ENCODE measurements around the gene TLCD3A. TPM values are rescaled to one million over a fixed set of nuclear protein-coding genes. Genes with fewer than 3 reads are reported as not detected.

Gene TLCD3A
- polyA plus RNA-seq, 1 of the 3 experiments (the other 2 are of a cell fraction) = 31.7 TPM

- Histone ChIP-seq H4K20me1 (ENCODE audit: insufficient read depth) (0 out of 2 replicates have a peak, but pooled peaks cover 3% of the 10 kb centered on the region), H3F3A (replicated peaks; ENCODE audit: insufficient read depth) (peaks cover 8% of the 10 kb centered on the region), H3K36me3 (replicated peaks in 1 of 2; ENCODE audit: control insufficient read depth in 1 of 2, insufficient read depth in 2 of 2, low read length in 1 of 2) (peaks cover 3 to 17% of the 10 kb centered on the region in 2 experiments), H3K27me3 (ENCODE audit: insufficient read depth) (no peaks in the 10 kb centered on the region), H3K4me2 (peak overlapping the region; percentile 84), H3K9me3 (no peaks in the 10 kb centered on the region), H3K27ac (ENCODE audit: low read depth in 2 of 2, low read length in 1 of 2) (peak overlapping the region; percentile 41 to 77; a peak in 3 of 4 replicates), H2AFZ (ENCODE audit: low read depth) (peak overlapping the region; percentile 83; the same call in 1 of the 2 replicates), H3K79me2 (ENCODE audit: insufficient read depth) (peaks cover 48% of the 10 kb centered on the region), H3K9me2 (no peaks in the 10 kb centered on the region), H3K4me1 (ENCODE audit: control insufficient read depth in 1 of 2, insufficient read depth in 2 of 2, low read depth in 1 of 2, low read length in 1 of 2) (peaks cover 0 to 8% of the 10 kb centered on the region in 2 experiments; a peak in 1 of 4 replicates), H3K4me3 (ENCODE audit: low read depth in 2 of 2, low read length in 1 of 2) (peak overlapping the region; percentile 68 to 85), H3K9ac (peak overlapping the region; percentile 63)
- CTCF ChIA-PET = no interaction called here
- TF ChIP-seq CTCF (IDR thresholded peaks at IDR 0.05) (no peak), MAX (IDR thresholded peaks at IDR 0.05; ENCODE audit: low read depth) (peak; percentile 74), MXI1 (IDR thresholded peaks at IDR 0.05; ENCODE audit: low read depth, low read length) (0 out of 2 replicates have a peak, but pooled peaks have one; percentile 20), FOXJ3 (CRISPR knock-in tag; IDR thresholded peaks at IDR 0.05) (no peak), NFIC (IDR thresholded peaks at IDR 0.05; ENCODE audit: borderline replicate concordance) (no peak), FOSL2 (IDR thresholded peaks at IDR 0.05; ENCODE audit: borderline replicate concordance, low read depth) (no peak), TCF12 (IDR thresholded peaks at IDR 0.05) (no peak), TAF1 (IDR thresholded peaks at IDR 0.05; ENCODE audit: borderline replicate concordance, low read depth, low read length) (0 out of 2 replicates have a peak, but pooled peaks have one; percentile 4)
- 16% methylated on average over 22 of the region's 57 CpGs for WGBS (ENCODE audit: low lambda C conversion rate)
- POLR2A ChIA-PET = interaction anchor here (0.9 to 1.0 kb wide), 3 partner anchors 9 to 263 kb away, joined by 3 to 5 read pairs (median 3); partner anchors contain the start of genes GEMIN4 and TIMM22
- DNase-seq = peak; percentile 82
These were observed 715 bp downstream of the TLCD3A start for GRCh38 chr17:732902-733720.

GRCh38 chr17:733743-734142 lies 1.3 kb downstream of the TLCD3A start:
- peak overlapping the region; percentile 63 for H3K9ac ChIP-seq
- no peak for DNase-seq
- H3K27me3 ChIP-seq (ENCODE audit: insufficient read depth) = no peaks in the 10 kb centered on the region
- H3K9me3 ChIP-seq = no peaks in the 10 kb centered on the region
- H3K4me2 ChIP-seq = peak overlapping the region; percentile 84
- H3K9me2 ChIP-seq = no peaks in the 10 kb centered on the region
- H2AFZ ChIP-seq (ENCODE audit: low read depth) = no peak overlapping the region
- no peak overlapping the region for H3K27ac ChIP-seq (ENCODE audit: low read depth in 2 of 2, low read length in 1 of 2)
- H3K4me3 ChIP-seq (ENCODE audit: low read depth in 2 of 2, low read length in 1 of 2) = peak overlapping the region; percentile 68 to 85
- WGBS (ENCODE audit: low lambda C conversion rate) = 75% methylated on average over 10 of the region's 10 CpGs
- peaks cover 48% of the 10 kb centered on the region for H3K79me2 ChIP-seq (ENCODE audit: insufficient read depth)
- CTCF ChIA-PET = no interaction called here
- POLR2A ChIA-PET = interaction anchor here (0.9 to 1.0 kb wide), 2 partner anchors 18 to 263 kb away, joined by 3 to 5 read pairs; partner anchors contain the start of genes GEMIN4 and TIMM22
- H3F3A ChIP-seq (replicated peaks; ENCODE audit: insufficient read depth) = peaks cover 8% of the 10 kb centered on the region
- peaks cover 0 to 8% of the 10 kb centered on the region in 2 experiments; a peak in 1 of 4 replicates for H3K4me1 ChIP-seq (ENCODE audit: control insufficient read depth in 1 of 2, insufficient read depth in 2 of 2, low read depth in 1 of 2, low read length in 1 of 2)
- H3K36me3 ChIP-seq (replicated peaks in 1 of 2; ENCODE audit: control insufficient read depth in 1 of 2, insufficient read depth in 2 of 2, low read length in 1 of 2) = peaks cover 3 to 17% of the 10 kb centered on the region in 2 experiments
- H4K20me1 ChIP-seq (ENCODE audit: insufficient read depth) = 0 out of 2 replicates have a peak, but pooled peaks cover 3% of the 10 kb centered on the region
- TF ChIP-seq CTCF (IDR thresholded peaks at IDR 0.05) (no peak), RCOR1 (IDR thresholded peaks at IDR 0.05; ENCODE audit: low read length) (no peak), MXI1 (IDR thresholded peaks at IDR 0.05; ENCODE audit: low read depth, low read length) (no peak), EZH2phosphoT487 (IDR thresholded peaks at IDR 0.05; ENCODE audit: borderline replicate concordance, low read depth) (no peak), USF2 (IDR thresholded peaks at IDR 0.05; ENCODE audit: borderline replicate concordance, low read depth, low read length) (no peak), SIN3A (IDR thresholded peaks at IDR 0.05; ENCODE audit: borderline replicate concordance, low read depth, low read length) (no peak), NRF1 (IDR thresholded peaks at IDR 0.05; ENCODE audit: low read depth, low read length) (no peak), USF1 (IDR thresholded peaks at IDR 0.05; ENCODE audit: borderline replicate concordance, low read depth) (no peak), NFIC (IDR thresholded peaks at IDR 0.05; ENCODE audit: borderline replicate concordance) (no peak), EP300 (IDR thresholded peaks at IDR 0.05; ENCODE audit: borderline replicate concordance in 1 of 2, low read depth in 1 of 2, low read length in 1 of 2) (no peak), RFX5 (IDR thresholded peaks at IDR 0.05; ENCODE audit: low read length) (no peak), RXRA (IDR thresholded peaks at IDR 0.05; ENCODE audit: borderline replicate concordance, low read depth) (no peak), POLR2AphosphoS5 (IDR thresholded peaks at IDR 0.05; ENCODE audit: low read depth, low read length) (no peak), YY1 (IDR thresholded peaks at IDR 0.05; ENCODE audit: low read depth) (no peak)
